Measurements from ENCODE around the gene KCNJ5.

DNA sequence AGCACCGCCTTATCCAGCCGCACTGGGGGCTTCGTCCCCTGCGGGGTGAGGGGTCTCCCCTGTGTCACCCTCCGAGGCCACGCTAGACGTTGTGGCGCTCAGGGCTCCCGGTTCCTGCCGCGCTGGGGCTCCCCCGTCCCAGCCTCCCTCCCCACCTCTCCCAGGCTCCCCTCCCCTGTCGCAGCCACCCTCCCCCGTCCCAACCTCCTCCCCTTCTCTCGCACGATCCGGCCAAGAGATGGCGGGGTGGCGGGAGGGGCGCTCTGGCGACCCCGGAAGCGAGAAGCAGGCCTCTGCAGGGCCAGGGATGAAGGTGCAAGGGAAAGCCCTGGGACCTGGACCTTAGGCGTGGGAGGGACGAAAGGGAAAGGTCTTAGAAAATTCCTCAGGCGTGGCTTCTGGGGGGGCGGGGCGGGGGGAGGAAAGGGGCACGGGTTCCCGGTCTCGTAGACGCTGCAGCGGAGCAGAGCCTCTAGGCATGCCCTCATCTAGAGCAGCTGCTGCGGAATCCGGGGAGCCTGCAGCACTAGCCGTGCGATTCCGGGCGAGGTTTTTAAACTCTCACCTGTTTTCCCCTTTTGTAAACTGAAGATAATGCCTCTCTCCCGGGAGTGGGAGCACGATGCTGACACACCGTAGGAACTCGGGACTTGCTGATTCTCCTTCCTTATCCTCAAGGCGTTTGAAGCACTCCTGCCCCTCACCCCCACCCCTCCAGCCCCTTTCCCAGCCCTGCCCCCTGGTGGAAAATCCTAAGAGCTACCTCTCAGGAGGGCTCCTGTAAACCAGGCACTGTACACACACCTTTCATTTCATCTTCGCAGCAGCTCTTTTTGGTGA lies 14.4 kb downstream of the KCNJ5 start:
- TF ChIP-seq POLR2AphosphoS2 (conservative IDR thresholded peaks at IDR 0.05; ENCODE audit: low read length) (no peak), RAD21 (conservative IDR thresholded peaks at IDR 0.05 in 1 of 2, IDR thresholded peaks at IDR 0.05 in 1 of 2) (peak in 1 of 2 experiments; percentile 40; a peak in 3 of 5 replicates), KDM5A (IDR thresholded peaks at IDR 0.05) (no peak), POLR2A (IDR thresholded peaks at IDR 0.05; ENCODE audit: low read length) (peak; percentile 36; the same call in 1 of the 2 replicates), BHLHE40 (IDR thresholded peaks at IDR 0.05; ENCODE audit: low read depth, low read length) (no peak), KDM1A (IDR thresholded peaks at IDR 0.05; ENCODE audit: low read depth) (no peak), EP300 (IDR thresholded peaks at IDR 0.05) (no peak), SMC3 (IDR thresholded peaks at IDR 0.05) (peak; percentile 44; the same call in 1 of the 3 replicates), SREBF2 (IDR thresholded peaks at IDR 0.05) (no peak)
- TF ChIP-seq, protein P1, sequence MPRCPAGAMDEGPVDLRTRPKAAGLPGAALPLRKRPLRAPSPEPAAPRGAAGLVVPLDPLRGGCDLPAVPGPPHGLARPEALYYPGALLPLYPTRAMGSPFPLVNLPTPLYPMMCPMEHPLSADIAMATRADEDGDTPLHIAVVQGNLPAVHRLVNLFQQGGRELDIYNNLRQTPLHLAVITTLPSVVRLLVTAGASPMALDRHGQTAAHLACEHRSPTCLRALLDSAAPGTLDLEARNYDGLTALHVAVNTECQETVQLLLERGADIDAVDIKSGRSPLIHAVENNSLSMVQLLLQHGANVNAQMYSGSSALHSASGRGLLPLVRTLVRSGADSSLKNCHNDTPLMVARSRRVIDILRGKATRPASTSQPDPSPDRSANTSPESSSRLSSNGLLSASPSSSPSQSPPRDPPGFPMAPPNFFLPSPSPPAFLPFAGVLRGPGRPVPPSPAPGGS (IDR thresholded peaks at IDR 0.05): no peak
- TF ChIP-seq, protein P2, sequence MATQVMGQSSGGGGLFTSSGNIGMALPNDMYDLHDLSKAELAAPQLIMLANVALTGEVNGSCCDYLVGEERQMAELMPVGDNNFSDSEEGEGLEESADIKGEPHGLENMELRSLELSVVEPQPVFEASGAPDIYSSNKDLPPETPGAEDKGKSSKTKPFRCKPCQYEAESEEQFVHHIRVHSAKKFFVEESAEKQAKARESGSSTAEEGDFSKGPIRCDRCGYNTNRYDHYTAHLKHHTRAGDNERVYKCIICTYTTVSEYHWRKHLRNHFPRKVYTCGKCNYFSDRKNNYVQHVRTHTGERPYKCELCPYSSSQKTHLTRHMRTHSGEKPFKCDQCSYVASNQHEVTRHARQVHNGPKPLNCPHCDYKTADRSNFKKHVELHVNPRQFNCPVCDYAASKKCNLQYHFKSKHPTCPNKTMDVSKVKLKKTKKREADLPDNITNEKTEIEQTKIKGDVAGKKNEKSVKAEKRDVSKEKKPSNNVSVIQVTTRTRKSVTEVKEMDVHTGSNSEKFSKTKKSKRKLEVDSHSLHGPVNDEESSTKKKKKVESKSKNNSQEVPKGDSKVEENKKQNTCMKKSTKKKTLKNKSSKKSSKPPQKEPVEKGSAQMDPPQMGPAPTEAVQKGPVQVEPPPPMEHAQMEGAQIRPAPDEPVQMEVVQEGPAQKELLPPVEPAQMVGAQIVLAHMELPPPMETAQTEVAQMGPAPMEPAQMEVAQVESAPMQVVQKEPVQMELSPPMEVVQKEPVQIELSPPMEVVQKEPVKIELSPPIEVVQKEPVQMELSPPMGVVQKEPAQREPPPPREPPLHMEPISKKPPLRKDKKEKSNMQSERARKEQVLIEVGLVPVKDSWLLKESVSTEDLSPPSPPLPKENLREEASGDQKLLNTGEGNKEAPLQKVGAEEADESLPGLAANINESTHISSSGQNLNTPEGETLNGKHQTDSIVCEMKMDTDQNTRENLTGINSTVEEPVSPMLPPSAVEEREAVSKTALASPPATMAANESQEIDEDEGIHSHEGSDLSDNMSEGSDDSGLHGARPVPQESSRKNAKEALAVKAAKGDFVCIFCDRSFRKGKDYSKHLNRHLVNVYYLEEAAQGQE (IDR thresholded peaks at IDR 0.05): no peak
- TF ChIP-seq, protein P3, sequence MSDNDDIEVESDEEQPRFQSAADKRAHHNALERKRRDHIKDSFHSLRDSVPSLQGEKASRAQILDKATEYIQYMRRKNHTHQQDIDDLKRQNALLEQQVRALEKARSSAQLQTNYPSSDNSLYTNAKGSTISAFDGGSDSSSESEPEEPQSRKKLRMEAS (IDR thresholded peaks at IDR 0.05): no peak
- TF ChIP-seq, protein P4, sequence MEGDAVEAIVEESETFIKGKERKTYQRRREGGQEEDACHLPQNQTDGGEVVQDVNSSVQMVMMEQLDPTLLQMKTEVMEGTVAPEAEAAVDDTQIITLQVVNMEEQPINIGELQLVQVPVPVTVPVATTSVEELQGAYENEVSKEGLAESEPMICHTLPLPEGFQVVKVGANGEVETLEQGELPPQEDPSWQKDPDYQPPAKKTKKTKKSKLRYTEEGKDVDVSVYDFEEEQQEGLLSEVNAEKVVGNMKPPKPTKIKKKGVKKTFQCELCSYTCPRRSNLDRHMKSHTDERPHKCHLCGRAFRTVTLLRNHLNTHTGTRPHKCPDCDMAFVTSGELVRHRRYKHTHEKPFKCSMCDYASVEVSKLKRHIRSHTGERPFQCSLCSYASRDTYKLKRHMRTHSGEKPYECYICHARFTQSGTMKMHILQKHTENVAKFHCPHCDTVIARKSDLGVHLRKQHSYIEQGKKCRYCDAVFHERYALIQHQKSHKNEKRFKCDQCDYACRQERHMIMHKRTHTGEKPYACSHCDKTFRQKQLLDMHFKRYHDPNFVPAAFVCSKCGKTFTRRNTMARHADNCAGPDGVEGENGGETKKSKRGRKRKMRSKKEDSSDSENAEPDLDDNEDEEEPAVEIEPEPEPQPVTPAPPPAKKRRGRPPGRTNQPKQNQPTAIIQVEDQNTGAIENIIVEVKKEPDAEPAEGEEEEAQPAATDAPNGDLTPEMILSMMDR (IDR thresholded peaks at IDR 0.05): peak; percentile 52
- TF ChIP-seq, protein P5, sequence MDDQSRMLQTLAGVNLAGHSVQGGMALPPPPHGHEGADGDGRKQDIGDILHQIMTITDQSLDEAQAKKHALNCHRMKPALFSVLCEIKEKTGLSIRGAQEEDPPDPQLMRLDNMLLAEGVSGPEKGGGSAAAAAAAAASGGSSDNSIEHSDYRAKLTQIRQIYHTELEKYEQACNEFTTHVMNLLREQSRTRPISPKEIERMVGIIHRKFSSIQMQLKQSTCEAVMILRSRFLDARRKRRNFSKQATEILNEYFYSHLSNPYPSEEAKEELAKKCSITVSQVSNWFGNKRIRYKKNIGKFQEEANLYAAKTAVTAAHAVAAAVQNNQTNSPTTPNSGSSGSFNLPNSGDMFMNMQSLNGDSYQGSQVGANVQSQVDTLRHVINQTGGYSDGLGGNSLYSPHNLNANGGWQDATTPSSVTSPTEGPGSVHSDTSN (IDR thresholded peaks at IDR 0.05): no peak

Data from A549 (cell line).